ENCODE measurements around the gene TMIGD3. TPM values are rescaled to one million over a fixed set of nuclear protein-coding genes. Genes with fewer than 3 reads are reported as not detected.

The TMIGD3 gene
- total RNA-seq, 1 experiment from 2014 or later: not detected

GRCh38 chr1:111436726-111437125 is 66.7 kb downstream of the TMIGD3 start (continued):
- TF ChIP-seq PRRX2 (CRISPR knock-in tag; IDR thresholded peaks at IDR 0.05): no peak

Other genes with a start within 250 kb of the TMIGD3 start
- gene CHIA, start 212.8 kb downstream of the TMIGD3 start, total RNA-seq (2021): not detected in 3 replicates
- 2.3 to 3.9 TPM (median 2.7 TPM) in 3 replicates for gene OVGP1, start 75.9 kb downstream of the TMIGD3 start, total RNA-seq (2021)
- gene WDR77, start 54.4 kb downstream of the TMIGD3 start, total RNA-seq (2021): 52.3 to 64.5 TPM (median 57.5 TPM) in 3 replicates
- gene ATP5PB, start 54.2 kb downstream of the TMIGD3 start, total RNA-seq (2021): 243 to 284 TPM (median 253 TPM) in 3 replicates
- gene C1orf162, start 29.6 kb downstream of the TMIGD3 start, total RNA-seq (2021): 0.77 to 0.92 TPM (median 0.78 TPM) in 3 replicates
- gene ADORA3, start within 50 bp of the TMIGD3 start, total RNA-seq (2021): 0.15 to 0.25 TPM in 2 of 3 replicates, not detected in the other
- gene RAP1A, start 116.2 kb upstream of the TMIGD3 start, total RNA-seq (2021): 25.4 to 28.3 TPM (median 27.4 TPM) in 3 replicates
- gene INKA2, start 235.8 kb upstream of the TMIGD3 start, total RNA-seq (2021): 19.2 to 22.5 TPM (median 20.1 TPM) in 3 replicates